ENCODE data around the gene GET3. TPM values are rescaled to one million over a fixed set of nuclear protein-coding genes. Genes with fewer than 3 reads are reported as not detected.

Gene GET3
- total and polyA plus RNA-seq, 2 of the 4 experiments (the other 2 are of a cell fraction), result 129 to 152 TPM

DNA sequence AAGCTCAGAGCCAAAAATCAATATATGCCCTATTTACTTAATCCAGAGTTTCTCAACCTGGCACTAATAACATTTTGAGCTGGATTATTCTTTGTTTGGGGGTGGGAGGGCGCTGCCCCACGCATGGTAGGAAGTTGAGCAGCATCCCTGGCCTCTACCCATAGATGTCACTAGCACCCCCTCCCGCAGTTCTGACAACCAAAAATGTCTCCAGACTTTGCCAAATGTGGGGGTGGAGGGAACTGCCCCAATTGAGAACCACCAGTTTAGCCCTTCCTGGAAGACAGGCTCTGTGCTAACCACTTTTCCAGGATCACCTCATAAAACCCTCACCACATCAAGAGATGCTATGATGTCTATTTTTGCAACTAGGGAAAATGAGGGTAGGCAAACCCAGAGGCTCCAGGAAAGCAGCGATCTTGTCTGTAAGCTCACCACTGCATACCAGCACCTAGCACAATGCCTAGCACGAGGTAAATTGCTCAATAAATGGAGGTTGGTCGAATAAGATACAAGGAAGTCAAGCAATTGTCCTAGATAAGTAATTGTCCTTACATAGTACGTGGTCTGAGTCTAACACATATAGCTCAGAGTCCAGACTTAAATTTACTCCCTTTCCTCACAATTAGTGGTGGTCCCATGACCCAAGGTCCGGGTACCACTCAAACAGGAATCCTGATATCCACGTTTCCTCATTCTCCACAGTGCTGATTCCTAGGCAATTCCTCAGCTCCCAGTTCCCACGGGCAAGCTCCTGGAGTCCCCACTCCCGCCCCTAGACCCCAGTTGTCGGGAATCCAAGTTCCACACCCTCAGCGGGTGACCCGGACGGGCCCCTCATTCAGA lies 3.7 kb upstream of the GET3 start:
- no peak overlapping the region for H2BK20ac ChIP-seq (ENCODE audit: low read depth, low read length)
- dilution Hi-C loops (cut with HindIII; ENCODE audit: low sequenced_read_pairs, unreplicated experiment), result no loop called here
- peak overlapping the region; percentile 35; the same call in 1 of the 2 replicates for H2AK5ac ChIP-seq (ENCODE audit: low read depth, low read length)
- H3K9ac ChIP-seq (ENCODE audit: low read depth, low read length), result peak overlapping the region; percentile 92
- H3K4me2 ChIP-seq (ENCODE audit: low read depth, low read length), result peak overlapping the region; percentile 97
- intact Hi-C loops (cut with micrococcal nuclease), result loop anchor here (1.0 kb wide), 1 partner anchor 11 kb away; no protein-coding TSS in a partner anchor
- in situ Hi-C loops (cut with MboI; ENCODE audit: low sequenced_read_pairs), result no loop called here
- peak overlapping the region; percentile 93 for H3K23ac ChIP-seq (ENCODE audit: low read depth, low read length)
- no peak for ATAC-seq (ENCODE audit: low read depth)
- no peaks in the 10 kb centered on the region for H3K27me3 ChIP-seq (ENCODE audit: control insufficient read depth, insufficient read depth, low read length)
- H2BK5ac ChIP-seq (ENCODE audit: low read depth, low read length, poor library complexity, severe bottlenecking), result peak overlapping the region; percentile 94
- H2AFZ ChIP-seq (replicated peaks; ENCODE audit: low read length, poor library complexity), result peak overlapping the region; percentile 94
- peak overlapping the region; percentile 41; the same call in 1 of the 2 replicates for H4K5ac ChIP-seq (ENCODE audit: low read depth, low read length)
- peak overlapping the region; percentile 98 for H3K27ac ChIP-seq (ENCODE audit: insufficient read depth, low read length)
- peaks cover 12% of the 10 kb centered on the region for H3K9me1 ChIP-seq (ENCODE audit: insufficient read depth, low read length)
- peaks cover 14 to 61% of the 10 kb centered on the region in 2 experiments for H3K79me1 ChIP-seq (ENCODE audit: low read depth in 1 of 2, low read length in 2 of 2)
- peak; percentile 45 for DNase-seq
- BruUV-seq (replicated peaks), result no TSS peak
- peak overlapping the region; percentile 87 for H3K4ac ChIP-seq (ENCODE audit: low read depth, low read length)
- H3K18ac ChIP-seq (ENCODE audit: low read depth, low read length), result no peak overlapping the region
- H4K91ac ChIP-seq (ENCODE audit: insufficient read depth, low read depth, low read length), result peak overlapping the region; percentile 7; the same call in 1 of the 2 replicates
- peak overlapping the region; percentile 20 for H3K14ac ChIP-seq (replicated peaks; ENCODE audit: low read depth, low read length)
- no peaks in the 10 kb centered on the region for H3K9me3 ChIP-seq (ENCODE audit: control insufficient read depth, insufficient read depth, low read length)
- H2BK120ac ChIP-seq (ENCODE audit: low read depth, low read length), result peak overlapping the region; percentile 12; the same call in 1 of the 2 replicates
- TF ChIP-seq, protein P1, sequence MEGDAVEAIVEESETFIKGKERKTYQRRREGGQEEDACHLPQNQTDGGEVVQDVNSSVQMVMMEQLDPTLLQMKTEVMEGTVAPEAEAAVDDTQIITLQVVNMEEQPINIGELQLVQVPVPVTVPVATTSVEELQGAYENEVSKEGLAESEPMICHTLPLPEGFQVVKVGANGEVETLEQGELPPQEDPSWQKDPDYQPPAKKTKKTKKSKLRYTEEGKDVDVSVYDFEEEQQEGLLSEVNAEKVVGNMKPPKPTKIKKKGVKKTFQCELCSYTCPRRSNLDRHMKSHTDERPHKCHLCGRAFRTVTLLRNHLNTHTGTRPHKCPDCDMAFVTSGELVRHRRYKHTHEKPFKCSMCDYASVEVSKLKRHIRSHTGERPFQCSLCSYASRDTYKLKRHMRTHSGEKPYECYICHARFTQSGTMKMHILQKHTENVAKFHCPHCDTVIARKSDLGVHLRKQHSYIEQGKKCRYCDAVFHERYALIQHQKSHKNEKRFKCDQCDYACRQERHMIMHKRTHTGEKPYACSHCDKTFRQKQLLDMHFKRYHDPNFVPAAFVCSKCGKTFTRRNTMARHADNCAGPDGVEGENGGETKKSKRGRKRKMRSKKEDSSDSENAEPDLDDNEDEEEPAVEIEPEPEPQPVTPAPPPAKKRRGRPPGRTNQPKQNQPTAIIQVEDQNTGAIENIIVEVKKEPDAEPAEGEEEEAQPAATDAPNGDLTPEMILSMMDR (conservative IDR thresholded peaks at IDR 0.05; ENCODE audit: low read depth, low read length), result peak; percentile 49
- TF ChIP-seq CEBPB (IDR thresholded peaks at IDR 0.05; ENCODE audit: low read depth, low read length), result peak; percentile 64; the same call in 1 of the 2 replicates
- peak; percentile 26; the same call in 1 of the 2 replicates for TF ChIP-seq MXI1 (IDR thresholded peaks at IDR 0.05; ENCODE audit: borderline replicate concordance, low read depth, low read length)
- TF ChIP-seq MAZ (IDR thresholded peaks at IDR 0.05; ENCODE audit: borderline replicate concordance, low read depth, low read length), result peak; percentile 36; the same call in 1 of the 2 replicates
- no peak for TF ChIP-seq FOS (IDR thresholded peaks at IDR 0.05; ENCODE audit: low read depth, low read length)
- no peak; the same call in 1 of the 2 replicates for TF ChIP-seq POLR2A (IDR thresholded peaks at IDR 0.05; ENCODE audit: low read depth, low read length)
- TF ChIP-seq CHD1 (IDR thresholded peaks at IDR 0.05; ENCODE audit: low read depth, low read length), result 0 out of 2 replicates have a peak, but pooled peaks have one; percentile 24
- peak overlapping the region; percentile 45; the same call in 1 of the 2 replicates for H3K56ac ChIP-seq (ENCODE audit: extremely low read depth, insufficient read depth, low read length)
- POLR2A ChIA-PET (ENCODE audit: unreplicated experiment), result interaction anchor here (0.6 to 1.4 kb wide), 3 partner anchors 10 to 120 kb away, joined by 4 to 8 read pairs (median 5); partner anchors contain the start of gene TNPO2
- peak overlapping the region; percentile 95 for H3K4me3 ChIP-seq (ENCODE audit: insufficient read depth, low read depth, low read length)
- H3K36me3 ChIP-seq (ENCODE audit: control insufficient read depth, insufficient read depth, low read length), result peaks cover 32% of the 10 kb centered on the region
- WGBS, 2 experiments (ENCODE audit: extremely low coverage in 2 of 2, insufficient read length in 1 of 2), result 0% methylated on average over 1 of the region's 15 CpGs; no CpG with 5 or more reads in 1 of the 2 experiments
- H2BK15ac ChIP-seq (ENCODE audit: low read depth, low read length), result no peak overlapping the region
- peaks cover 10% of the 10 kb centered on the region for H3K4me1 ChIP-seq (ENCODE audit: control insufficient read depth, insufficient read depth, low read length)
- CTCF ChIA-PET, result interaction anchor here (0.7 to 1.4 kb wide), 6 partner anchors 10 to 114 kb away, joined by 3 to 8 read pairs (median 3); no protein-coding TSS in a partner anchor
- peak overlapping the region in 1 of 2 experiments; percentile 95; a peak in 2 of 4 replicates for H4K8ac ChIP-seq (ENCODE audit: low read depth in 2 of 2, low read length in 2 of 2)
- peaks cover 39% of the 10 kb centered on the region for H4K20me1 ChIP-seq (ENCODE audit: insufficient read depth, low read length)
- H2AK9ac ChIP-seq (replicated peaks; ENCODE audit: low read depth, low read length, poor library complexity), result peak overlapping the region; percentile 95
